Hepatocyte (in vitro differentiated cells): ENCODE results near the gene PITPNB. TPM values are rescaled to one million over a fixed set of nuclear protein-coding genes. Genes with fewer than 3 reads are reported as not detected.

Source experiments
- DNase-seq: peaks from one replicate; pipeline ENCODE4 v3.0.0-alpha.2; 2016; ENCODE audit warnings: low spot score
- H2AFZ ChIP-seq: fragments of 200-600 bp; sonication (generic); 2 replicates; pipeline ENCODE4 v1.6.0; 2016; ENCODE audit warnings: antibody characterized with exemption, mild to moderate bottlenecking
- H3K27ac ChIP-seq: fragments of 200-600 bp; sonication (generic); 2 replicates; pipeline ENCODE4 v1.5.1; 2016; ENCODE audit warnings: mild to moderate bottlenecking
- H3K27me3 ChIP-seq: fragments of 200-600 bp; sonication (generic); 2 replicates; pipeline ENCODE4 v1.6.1; 2016
- H3K36me3 ChIP-seq: fragments of 200-600 bp; sonication (generic); replicated peaks from 2 replicates; pipeline ENCODE4 v1.5.1; 2016; ENCODE audit warnings: low read depth; ENCODE audit not compliant: insufficient read depth
- H3K4me1 ChIP-seq: fragments of 200-600 bp; sonication (generic); 2 replicates; pipeline ENCODE4 v1.5.1; 2016; ENCODE audit warnings: mild to moderate bottlenecking, moderate library complexity; ENCODE audit not compliant: insufficient read depth
- H3K4me2 ChIP-seq: fragments of 200-600 bp; sonication (generic); 2 replicates; pipeline ENCODE4 v1.6.0; 2016
- H3K4me3 ChIP-seq: fragments of 200-600 bp; sonication (generic); 2 replicates; pipeline ENCODE4 v1.5.1; 2016; ENCODE audit warnings: mild to moderate bottlenecking
- H3K79me2 ChIP-seq: fragments of 200-600 bp; sonication (generic); 2 replicates; pipeline ENCODE4 v1.6.0; 2017; ENCODE audit warnings: mild to moderate bottlenecking
- H3K9me2 ChIP-seq: fragments of 200-600 bp; sonication (generic); replicated peaks from 2 replicates; pipeline ENCODE4 v1.6.0; 2017; ENCODE audit warnings: mild to moderate bottlenecking; ENCODE audit not compliant: insufficient read depth
- H3K9me3 ChIP-seq: fragments of 200-600 bp; sonication (generic); 2 replicates; pipeline ENCODE4 v1.5.1; 2016; ENCODE audit warnings: low read depth, mild to moderate bottlenecking
- H4K20me1 ChIP-seq: fragments of 200-600 bp; sonication (generic); 2 replicates; pipeline ENCODE4 v1.6.0; 2016; ENCODE audit warnings: mild to moderate bottlenecking; ENCODE audit not compliant: insufficient read depth, poor library complexity, severe bottlenecking
- EZH2 ChIP-seq: fragments of 200-600 bp; sonication (generic); IDR thresholded peaks from 2 replicates; pipeline ENCODE4 v1.6.1; 2016; ENCODE audit warnings: antibody characterized with exemption, mild to moderate bottlenecking, borderline replicate concordance
- EZH2phosphoT487 ChIP-seq: fragments of 200-600 bp; sonication (generic); IDR thresholded peaks from one replicate; pipeline ENCODE4 v1.6.1; 2018; ENCODE audit warnings: antibody characterized with exemption, mild to moderate bottlenecking, low read depth, moderate library complexity; ENCODE audit not compliant: unreplicated experiment, severe bottlenecking
- WGBS: methylation state at CpG from one replicate; pipeline ENCODE4 v1.1.6; 2016; ENCODE audit warnings: low lambda C conversion rate; ENCODE audit errors: missing lambda C conversion rate; 5-methylcytosine and 5-hydroxymethylcytosine counted together
- polyA plus RNA-seq: library from polyadenylated mRNA; unstranded; fragments of >200 nt; fragmentation: Nextera tagmentation; extraction: Ambion mirVana; gene quantifications from 2 replicates; pipeline ENCODE4 v1.2.1, GENCODE V29; 2016
- total RNA-seq: library from RNA; depleted of rRNA; stranded (reverse); fragments of >200 nt; gene quantifications from 2 replicates; pipeline ENCODE4 v1.2.3, GENCODE V29; 2014
- TF ChIP-seq, protein P1 (sequence below): fragments of 200-600 bp; sonication (generic); IDR thresholded peaks from 2 replicates; pipeline ENCODE4 v1.5.1; 2016; ENCODE audit warnings: antibody characterized with exemption, mild to moderate bottlenecking; ENCODE audit not compliant: poor library complexity

PITPNB gene
- total and polyA plus RNA-seq, 2 experiments from 2014 or later: 38.7 to 49.3 TPM

DNA sequence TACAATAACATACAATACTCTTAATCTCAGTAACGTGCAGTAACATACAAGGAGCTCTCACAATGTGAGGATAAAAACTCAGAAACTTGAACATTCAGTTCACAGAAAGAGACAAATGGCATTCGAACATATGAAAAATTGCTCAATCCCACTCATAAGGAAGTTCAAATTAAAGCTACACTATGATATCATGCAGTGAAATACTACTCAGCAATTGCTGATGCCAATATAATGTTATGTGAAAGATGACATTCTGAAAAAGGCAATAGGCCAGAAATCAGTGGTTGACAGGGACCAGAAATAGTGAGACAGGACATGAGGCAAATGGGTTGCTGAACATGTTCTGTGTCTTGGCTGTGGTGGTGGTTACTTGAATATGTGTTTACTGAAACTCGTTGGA is 33.7 kb upstream of the PITPNB start:
- H2AFZ ChIP-seq: no peak overlapping the region
- no peak for DNase-seq
- WGBS: 89% methylated on average over 3 of the region's 3 CpGs
- no peak overlapping the region for H3K4me3 ChIP-seq
- no peaks in the 10 kb centered on the region for H3K9me2 ChIP-seq
- no peaks in the 10 kb centered on the region for H3K79me2 ChIP-seq
- H3K9me3 ChIP-seq: no peaks in the 10 kb centered on the region
- no peaks in the 10 kb centered on the region for H3K4me1 ChIP-seq
- H3K27ac ChIP-seq: no peak overlapping the region
- H4K20me1 ChIP-seq: no peaks in the 10 kb centered on the region
- no peaks in the 10 kb centered on the region for H3K36me3 ChIP-seq
- no peaks in the 10 kb centered on the region for H3K27me3 ChIP-seq
- no peak for TF ChIP-seq EZH2
- TF ChIP-seq, protein P1, sequence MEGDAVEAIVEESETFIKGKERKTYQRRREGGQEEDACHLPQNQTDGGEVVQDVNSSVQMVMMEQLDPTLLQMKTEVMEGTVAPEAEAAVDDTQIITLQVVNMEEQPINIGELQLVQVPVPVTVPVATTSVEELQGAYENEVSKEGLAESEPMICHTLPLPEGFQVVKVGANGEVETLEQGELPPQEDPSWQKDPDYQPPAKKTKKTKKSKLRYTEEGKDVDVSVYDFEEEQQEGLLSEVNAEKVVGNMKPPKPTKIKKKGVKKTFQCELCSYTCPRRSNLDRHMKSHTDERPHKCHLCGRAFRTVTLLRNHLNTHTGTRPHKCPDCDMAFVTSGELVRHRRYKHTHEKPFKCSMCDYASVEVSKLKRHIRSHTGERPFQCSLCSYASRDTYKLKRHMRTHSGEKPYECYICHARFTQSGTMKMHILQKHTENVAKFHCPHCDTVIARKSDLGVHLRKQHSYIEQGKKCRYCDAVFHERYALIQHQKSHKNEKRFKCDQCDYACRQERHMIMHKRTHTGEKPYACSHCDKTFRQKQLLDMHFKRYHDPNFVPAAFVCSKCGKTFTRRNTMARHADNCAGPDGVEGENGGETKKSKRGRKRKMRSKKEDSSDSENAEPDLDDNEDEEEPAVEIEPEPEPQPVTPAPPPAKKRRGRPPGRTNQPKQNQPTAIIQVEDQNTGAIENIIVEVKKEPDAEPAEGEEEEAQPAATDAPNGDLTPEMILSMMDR: no peak
- TF ChIP-seq EZH2phosphoT487: no peak
- H3K4me2 ChIP-seq: no peak overlapping the region

DNA sequence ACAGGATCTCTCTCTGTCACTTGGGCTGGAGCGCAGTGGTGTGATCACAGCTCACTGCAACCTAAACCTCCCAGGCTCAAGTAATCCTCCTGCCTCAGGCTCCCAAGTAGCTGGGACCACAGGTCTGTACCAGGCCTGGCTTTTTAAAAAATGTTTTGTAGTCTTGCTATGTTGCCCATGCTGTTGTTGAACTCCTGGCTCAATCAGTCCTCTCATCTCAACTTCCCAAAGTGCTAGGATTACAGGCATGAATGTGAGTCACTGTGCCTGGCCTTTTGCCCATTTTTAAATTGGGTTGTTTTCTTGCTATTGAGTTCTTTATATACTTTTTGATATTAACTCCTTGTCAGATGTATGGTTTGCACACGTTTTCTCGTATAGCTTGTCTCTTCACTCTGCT is 33.0 kb upstream of the PITPNB start:
- no peaks in the 10 kb centered on the region for H3K9me2 ChIP-seq
- H2AFZ ChIP-seq: no peak overlapping the region
- no peaks in the 10 kb centered on the region for H3K36me3 ChIP-seq
- DNase-seq: no peak
- no peaks in the 10 kb centered on the region for H3K4me1 ChIP-seq
- H3K27me3 ChIP-seq: no peaks in the 10 kb centered on the region
- H3K9me3 ChIP-seq: no peaks in the 10 kb centered on the region
- H4K20me1 ChIP-seq: no peaks in the 10 kb centered on the region
- no peak overlapping the region for H3K27ac ChIP-seq
- no peak overlapping the region for H3K4me3 ChIP-seq
- no peaks in the 10 kb centered on the region for H3K79me2 ChIP-seq
- WGBS: 82% methylated on average over 3 of the region's 3 CpGs
- H3K4me2 ChIP-seq: no peak overlapping the region
- no peak for TF ChIP-seq EZH2phosphoT487
- TF ChIP-seq, protein P1: no peak
- TF ChIP-seq EZH2: no peak

GRCh38 chr22:27949421-27949820 is 30.4 kb upstream of the PITPNB start:
- no peak for TF ChIP-seq EZH2phosphoT487
- TF ChIP-seq, protein P1: no peak
- no peak for TF ChIP-seq EZH2
- Histone ChIP-seq H3K4me3 (no peak overlapping the region), H3K79me2 (no peaks in the 10 kb centered on the region), H2AFZ (no peak overlapping the region), H3K4me2 (no peak overlapping the region), H3K4me1 (no peaks in the 10 kb centered on the region), H3K9me3 (no peaks in the 10 kb centered on the region), H3K36me3 (no peaks in the 10 kb centered on the region), H3K27ac (no peak overlapping the region), H4K20me1 (no peaks in the 10 kb centered on the region), H3K9me2 (no peaks in the 10 kb centered on the region), H3K27me3 (no peaks in the 10 kb centered on the region)
- DNase-seq: no peak
- 91% methylated on average over 3 of the region's 3 CpGs for WGBS

DNA sequence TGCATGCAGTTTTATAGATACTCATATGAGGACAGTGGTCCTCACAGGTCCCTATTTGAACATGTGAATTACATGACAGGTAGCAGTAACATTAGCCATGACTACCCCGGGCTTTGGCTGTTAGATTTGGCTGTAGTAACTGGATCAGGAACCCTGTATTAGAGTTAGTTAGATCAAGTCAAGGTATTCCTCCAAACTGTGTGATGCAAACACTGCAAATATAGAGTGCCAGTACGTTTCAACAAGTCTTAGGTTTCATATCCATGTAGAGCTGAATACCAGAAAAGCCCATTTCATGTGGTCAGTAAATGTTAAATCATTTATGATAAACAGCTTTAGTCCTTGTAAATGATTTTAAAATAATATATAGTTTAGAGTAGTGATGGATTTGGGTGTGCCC is 29.5 kb upstream of the PITPNB start:
- Histone ChIP-seq H3K9me3 (no peaks in the 10 kb centered on the region), H3K27me3 (no peaks in the 10 kb centered on the region), H2AFZ (no peak overlapping the region), H4K20me1 (no peaks in the 10 kb centered on the region), H3K79me2 (no peaks in the 10 kb centered on the region), H3K4me2 (no peak overlapping the region), H3K27ac (no peak overlapping the region), H3K9me2 (no peaks in the 10 kb centered on the region), H3K4me3 (no peak overlapping the region), H3K36me3 (no peaks in the 10 kb centered on the region), H3K4me1 (no peaks in the 10 kb centered on the region)
- TF ChIP-seq EZH2: no peak
- TF ChIP-seq EZH2phosphoT487: no peak
- TF ChIP-seq, protein P1: no peak
- WGBS: 88% methylated on average over 2 of the region's 2 CpGs
- DNase-seq: no peak
